RWPE2 (cell line): ENCODE measurements around the gene GRB10.

Experiments
- ATAC-seq: fragments of 200-7000 bp; cut with Tn5 transposase; 3 replicates; pipeline ENCODE4 v1.9.1; 2021; ENCODE audit warnings: low read depth
- DNase-seq: peaks from one replicate; pipeline ENCODE4 v3.0.0-alpha.2; 2020; ENCODE audit warnings: low spot score
- H3K27ac ChIP-seq: fragments of 450-650 bp; 2 replicates; pipeline ENCODE4 v1.5.1; 2017; ENCODE audit warnings: mild to moderate bottlenecking; ENCODE audit not compliant: poor library complexity, severe bottlenecking
- H3K27me3 ChIP-seq: fragments of 250-450 bp; sonication (Bioruptor Pico); 2 replicates; pipeline ENCODE4 v1.5.1; 2021; ENCODE audit warnings: mild to moderate bottlenecking, moderate library complexity; ENCODE audit not compliant: insufficient read depth, poor library complexity, severe bottlenecking
- H3K36me3 ChIP-seq: fragments of 250-450 bp; sonication (Bioruptor Pico); 2 replicates; pipeline ENCODE4 v1.5.1; 2020; ENCODE audit warnings: low read depth, mild to moderate bottlenecking, moderate library complexity
- H3K4me1 ChIP-seq: fragments of 250-450 bp; sonication (Bioruptor Pico); 2 replicates; pipeline ENCODE4 v1.5.1; 2021; ENCODE audit warnings: mild to moderate bottlenecking, moderate library complexity; ENCODE audit not compliant: insufficient read depth, poor library complexity, severe bottlenecking
- H3K4me3 ChIP-seq: fragments of 250-450 bp; sonication (Bioruptor Pico); 2 replicates; pipeline ENCODE4 v1.5.1; 2021; ENCODE audit warnings: mild to moderate bottlenecking, moderate library complexity; ENCODE audit not compliant: severe bottlenecking
- H3K9me3 ChIP-seq: fragments of 250-450 bp; sonication (Bioruptor Pico); 2 replicates; pipeline ENCODE4 v1.5.1; 2021; ENCODE audit warnings: mild to moderate bottlenecking, moderate library complexity; ENCODE audit not compliant: severe bottlenecking
- TF ChIP-seq, protein P1 (sequence below): fragments of 450-650 bp; IDR thresholded peaks from one replicate; pipeline ENCODE4 v1.5.1; 2017; ENCODE audit warnings: mild to moderate bottlenecking, moderate library complexity; ENCODE audit not compliant: poor library complexity, severe bottlenecking

GRB10 gene

DNA sequence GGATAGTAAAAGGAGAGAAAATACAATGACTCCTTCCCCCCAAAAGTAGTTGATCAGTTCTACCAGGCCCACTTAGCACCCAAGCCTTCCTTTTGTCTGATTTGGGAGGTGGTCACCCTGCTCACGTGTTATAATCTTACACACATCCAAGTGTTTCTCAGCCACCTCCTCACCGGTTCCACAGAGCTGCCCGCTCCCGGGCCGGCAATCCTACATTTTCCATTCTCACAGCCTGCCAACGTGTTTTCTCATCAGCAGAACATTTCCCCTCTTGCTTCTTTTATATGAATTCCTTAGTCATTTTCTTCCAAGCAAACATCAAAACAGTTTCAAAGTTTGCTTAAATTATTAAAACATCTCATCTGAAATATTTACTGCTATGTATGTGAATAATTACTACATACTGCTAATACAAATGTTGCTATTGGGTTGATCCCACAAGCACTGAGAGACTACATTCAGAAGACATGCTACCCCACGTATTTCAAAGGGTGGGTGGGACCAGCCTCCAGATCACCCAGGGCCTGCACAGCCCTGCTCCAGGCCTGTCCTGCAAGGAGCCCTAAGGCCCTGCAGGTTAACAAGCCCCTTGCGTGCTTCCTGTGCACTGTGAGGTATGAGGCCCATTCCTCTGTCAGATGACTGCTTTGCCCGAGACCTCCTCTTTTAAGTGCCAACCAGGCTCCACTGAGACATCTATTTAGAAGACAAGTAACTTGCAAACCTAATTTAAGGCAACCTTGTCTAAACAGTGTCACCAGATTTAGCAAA, 75.3 kb downstream of the GRB10 start:
- peaks cover 27% of the 10 kb centered on the region for H3K4me1 ChIP-seq
- ATAC-seq: no peak
- peaks cover 10% of the 10 kb centered on the region for H3K36me3 ChIP-seq
- H3K4me3 ChIP-seq: no peak overlapping the region
- DNase-seq: no peak
- H3K27me3 ChIP-seq: no peaks in the 10 kb centered on the region
- H3K27ac ChIP-seq: peak overlapping the region; percentile 14
- no peaks in the 10 kb centered on the region for H3K9me3 ChIP-seq
- TF ChIP-seq, protein P1, sequence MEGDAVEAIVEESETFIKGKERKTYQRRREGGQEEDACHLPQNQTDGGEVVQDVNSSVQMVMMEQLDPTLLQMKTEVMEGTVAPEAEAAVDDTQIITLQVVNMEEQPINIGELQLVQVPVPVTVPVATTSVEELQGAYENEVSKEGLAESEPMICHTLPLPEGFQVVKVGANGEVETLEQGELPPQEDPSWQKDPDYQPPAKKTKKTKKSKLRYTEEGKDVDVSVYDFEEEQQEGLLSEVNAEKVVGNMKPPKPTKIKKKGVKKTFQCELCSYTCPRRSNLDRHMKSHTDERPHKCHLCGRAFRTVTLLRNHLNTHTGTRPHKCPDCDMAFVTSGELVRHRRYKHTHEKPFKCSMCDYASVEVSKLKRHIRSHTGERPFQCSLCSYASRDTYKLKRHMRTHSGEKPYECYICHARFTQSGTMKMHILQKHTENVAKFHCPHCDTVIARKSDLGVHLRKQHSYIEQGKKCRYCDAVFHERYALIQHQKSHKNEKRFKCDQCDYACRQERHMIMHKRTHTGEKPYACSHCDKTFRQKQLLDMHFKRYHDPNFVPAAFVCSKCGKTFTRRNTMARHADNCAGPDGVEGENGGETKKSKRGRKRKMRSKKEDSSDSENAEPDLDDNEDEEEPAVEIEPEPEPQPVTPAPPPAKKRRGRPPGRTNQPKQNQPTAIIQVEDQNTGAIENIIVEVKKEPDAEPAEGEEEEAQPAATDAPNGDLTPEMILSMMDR: no peak

DNA sequence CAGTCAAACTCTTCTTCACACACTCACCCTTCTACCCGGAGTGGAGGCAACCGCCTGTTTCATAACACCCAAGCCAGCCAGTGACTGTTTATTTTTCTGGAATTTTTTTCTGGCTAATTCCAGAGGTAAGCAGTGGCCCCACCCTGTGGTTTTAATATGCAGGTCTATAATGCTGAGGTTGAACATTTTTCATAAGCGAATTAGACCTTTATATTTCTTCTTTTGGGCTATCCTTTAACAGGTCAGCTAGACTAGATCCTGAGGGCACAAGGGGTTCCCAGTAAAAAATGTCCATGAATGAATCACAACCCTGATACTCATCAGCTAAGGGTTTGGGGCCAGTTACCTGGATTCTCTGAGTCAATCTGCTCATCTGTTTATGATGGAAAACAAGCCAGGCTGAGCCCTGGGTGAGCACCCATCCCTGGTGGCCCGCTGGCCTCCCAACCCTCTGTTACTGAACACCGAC, 76.2 kb downstream of the GRB10 start:
- peak overlapping the region; percentile 14 for H3K27ac ChIP-seq
- TF ChIP-seq, protein P1: no peak
- H3K4me3 ChIP-seq: no peak overlapping the region
- peak; percentile 80 for ATAC-seq
- no peaks in the 10 kb centered on the region for H3K9me3 ChIP-seq
- peaks cover 10% of the 10 kb centered on the region for H3K36me3 ChIP-seq
- peaks cover 24% of the 10 kb centered on the region for H3K4me1 ChIP-seq
- H3K27me3 ChIP-seq: no peaks in the 10 kb centered on the region
- no peak for DNase-seq

DNA sequence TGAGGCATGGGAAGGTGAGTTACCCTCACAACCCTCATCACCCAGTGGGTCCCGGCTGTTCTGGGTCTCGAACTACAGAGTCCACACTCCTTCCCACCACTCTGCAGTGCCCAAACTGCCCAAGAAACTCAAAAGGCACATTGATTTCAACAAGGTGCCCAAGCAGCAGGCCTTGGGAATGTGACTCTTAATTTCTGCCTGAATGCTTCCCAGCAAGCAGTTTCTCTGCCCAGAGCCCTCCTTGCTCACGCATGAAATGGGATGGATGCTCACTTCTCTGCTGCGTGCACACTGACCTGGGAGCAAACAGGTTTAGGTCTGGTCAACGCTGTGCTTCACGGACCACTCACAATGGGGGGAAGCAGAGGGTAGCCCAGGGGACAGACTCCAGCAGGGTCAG, 77.9 kb downstream of the GRB10 start:
- Histone ChIP-seq H3K4me1 (peaks cover 21% of the 10 kb centered on the region), H3K4me3 (no peak overlapping the region), H3K9me3 (no peaks in the 10 kb centered on the region), H3K36me3 (peaks cover 10% of the 10 kb centered on the region), H3K27me3 (no peaks in the 10 kb centered on the region), H3K27ac (no peak overlapping the region)
- DNase-seq (no peak), ATAC-seq (no peak)
- TF ChIP-seq, protein P1: no peak

DNA sequence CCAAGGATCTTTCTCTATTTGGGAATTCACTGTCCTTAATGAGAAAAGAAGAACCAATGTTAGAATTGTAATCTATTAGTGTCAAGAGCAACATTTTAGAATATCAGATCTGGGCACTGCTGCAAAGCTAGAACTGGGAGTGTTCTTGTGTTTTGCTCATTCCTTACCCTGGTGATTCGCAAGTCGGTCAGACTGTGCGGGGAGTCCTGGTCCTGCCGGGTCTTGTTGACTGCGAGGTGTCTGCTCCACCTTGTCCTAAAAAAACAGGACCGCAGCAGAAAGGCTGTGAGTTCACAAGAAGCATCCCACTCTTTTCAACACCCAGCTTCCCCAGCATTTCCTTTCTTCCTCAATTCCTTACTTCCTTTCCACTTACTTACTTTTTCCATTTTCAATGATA, 79.0 kb downstream of the GRB10 start:
- ATAC-seq: peak; percentile 59; the same call in 1 of the 3 replicates
- peaks cover 21% of the 10 kb centered on the region for H3K4me1 ChIP-seq

DNA sequence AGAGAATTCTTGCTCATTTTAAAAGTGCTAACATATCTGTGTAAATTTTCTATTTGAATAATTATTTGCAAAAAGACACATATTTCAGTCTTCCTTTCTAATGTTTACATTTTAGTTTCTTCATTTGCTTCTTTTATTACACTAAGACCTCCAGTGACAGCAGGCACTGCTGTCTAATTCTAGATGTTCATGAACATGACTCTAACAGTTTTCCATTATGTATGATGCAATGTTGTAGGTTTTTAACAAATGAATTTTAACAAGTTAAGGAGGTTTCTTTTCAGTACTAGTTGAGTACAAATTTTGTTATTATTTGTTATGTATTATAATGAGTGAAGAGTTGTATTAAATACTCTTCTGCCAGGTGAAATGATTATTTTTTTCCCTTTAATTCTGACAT, 83.6 kb downstream of the GRB10 start:
- Histone ChIP-seq H3K9me3 (no peaks in the 10 kb centered on the region), H3K4me1 (peaks cover 5% of the 10 kb centered on the region), H3K27ac (no peak overlapping the region), H3K4me3 (no peak overlapping the region), H3K27me3 (no peaks in the 10 kb centered on the region), H3K36me3 (peaks cover 14% of the 10 kb centered on the region)
- TF ChIP-seq, protein P1: no peak
- DNase-seq: no peak
- ATAC-seq: no peak

More for the DNA sequence above, 79.0 kb downstream of the GRB10 start:
- Histone ChIP-seq H3K27me3 (no peaks in the 10 kb centered on the region), H3K9me3 (no peaks in the 10 kb centered on the region), H3K27ac (no peak overlapping the region), H3K4me3 (no peak overlapping the region), H3K36me3 (peaks cover 14% of the 10 kb centered on the region)
- TF ChIP-seq, protein P1: no peak
- DNase-seq: no peak
